Adrenal gland (tissue), 5 donors: ENCODE data around the gene CNTN1.

ENCODE experiments used
- CTCF ChIP-seq, 6 experiments: fragments of 450-650 bp in 4 of 6; fragments of 200-600 bp in 2 of 6; sonication (generic) in 1 of 6; IDR thresholded peaks; 1 replicate in 5 of 6; 2 replicates in 1 of 6; pipeline versions ENCODE4 v1.5.1 to v1.8.0; 2016 to 2021; ENCODE audit warnings: antibody characterized with exemption in 6 of 6, mild to moderate bottlenecking in 2 of 6, moderate library complexity in 1 of 6
- POLR2A ChIP-seq, 2 donors: fragments of 450-650 bp; IDR thresholded peaks; one replicate each; pipeline ENCODE4 v1.6.1; 2017; ENCODE audit warnings: antibody characterized with exemption in 2 of 2, mild to moderate bottlenecking in 2 of 2, moderate library complexity in 1 of 2
- donor health status: DM: no; HTN: no; CAD: no.

GRCh38 chr12:40870981-40871380 lies 178.7 kb downstream of the CNTN1 start:
- TF ChIP-seq CTCF (IDR thresholded peaks at IDR 0.05), result no peak
- TF ChIP-seq POLR2A (IDR thresholded peaks at IDR 0.05), result no peak
